Thoracic aorta (tissue), 2 donors: ENCODE measurements around the gene STON2. TPM values are rescaled to one million over a fixed set of nuclear protein-coding genes. Genes with fewer than 3 reads are reported as not detected.

Experiments
- ATAC-seq: fragments of 150-250 bp; one replicate; pipeline ENCODE4 v1.8.0; 2017; ENCODE audit warnings: low read depth; ENCODE audit not compliant: insufficient number of reproducible peaks, low FRiP score
- DNase-seq: peaks from one replicate; pipeline ENCODE4 v3.0.0-alpha.2; 2020; ENCODE audit warnings: low spot score
- H3K27ac ChIP-seq, 2 donors: fragments of 200-600 bp; sonication (generic); 1 replicate in 1 of 2; 2 replicates in 1 of 2; pipeline ENCODE4 v1.5.1; 2016; ENCODE audit warnings: mild to moderate bottlenecking in 2 of 2, moderate library complexity in 2 of 2
- H3K27me3 ChIP-seq: fragments of 200-600 bp; sonication (generic); replicated peaks from 2 replicates; pipeline ENCODE4 v1.6.0; 2016; ENCODE audit warnings: mild to moderate bottlenecking; ENCODE audit not compliant: insufficient read depth
- H3K36me3 ChIP-seq: fragments of 200-600 bp; sonication (generic); one replicate; pipeline ENCODE4 v1.5.1; 2016
- H3K4me1 ChIP-seq, 2 donors: fragments of 200-600 bp; sonication (generic); 1 replicate in 1 of 2; 2 replicates in 1 of 2; pipeline versions ENCODE4 v1.5.1 to v1.6.0; 2016; ENCODE audit warnings: low read depth in 2 of 2, mild to moderate bottlenecking in 1 of 2; ENCODE audit not compliant: control insufficient read depth in 1 of 2
- H3K4me3 ChIP-seq: fragments of 200-600 bp; sonication (generic); 2 replicates; pipeline ENCODE4 v1.5.1; 2016; ENCODE audit warnings: mild to moderate bottlenecking
- H3K9me3 ChIP-seq: fragments of 200-600 bp; sonication (generic); 2 replicates; pipeline ENCODE4 v1.5.1; 2016
- total RNA-seq, 2 donors: library from RNA; depleted of rRNA; stranded (reverse); fragments of >200 nt; gene quantifications; one replicate each; pipeline versions ENCODE4 v1.1.0 to v1.2.3, GENCODE V29; 2016
- TF ChIP-seq, protein P1 (sequence below): fragments of 200-600 bp; sonication (generic); IDR thresholded peaks from one replicate; pipeline ENCODE4 v1.5.1; 2019; ENCODE audit warnings: antibody characterized with exemption

The STON2 gene
- total RNA-seq, 2 donors from 2014 or later: 8.1 to 10.4 TPM

DNA sequence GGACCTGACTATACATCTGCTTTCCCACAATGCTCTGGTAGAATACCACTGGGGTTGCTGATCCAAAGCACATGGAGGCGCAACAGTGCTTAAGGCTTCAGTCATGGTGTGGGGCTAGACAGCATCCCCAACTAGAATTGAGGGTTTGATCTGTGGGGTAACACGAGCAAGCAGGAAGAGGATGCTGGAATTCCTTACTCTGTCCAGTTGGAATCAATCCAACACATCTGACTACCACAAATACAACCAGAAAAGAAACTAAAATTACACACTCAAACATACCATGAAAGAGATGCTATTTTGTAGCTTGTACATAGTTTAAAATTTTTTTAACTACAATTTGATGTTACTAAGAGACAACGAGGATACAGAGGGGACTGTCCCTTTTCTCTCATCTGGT is 138.9 kb downstream of the STON2 start:
- Histone ChIP-seq H3K4me1 (no peaks in the 10 kb centered on the region), H3K27ac (no peak overlapping the region), H3K36me3 (no peaks in the 10 kb centered on the region), H3K27me3 (no peaks in the 10 kb centered on the region), H3K4me3 (no peak overlapping the region), H3K9me3 (no peaks in the 10 kb centered on the region)
- DNase-seq: no peak
- ATAC-seq: no peak
- TF ChIP-seq, protein P1, sequence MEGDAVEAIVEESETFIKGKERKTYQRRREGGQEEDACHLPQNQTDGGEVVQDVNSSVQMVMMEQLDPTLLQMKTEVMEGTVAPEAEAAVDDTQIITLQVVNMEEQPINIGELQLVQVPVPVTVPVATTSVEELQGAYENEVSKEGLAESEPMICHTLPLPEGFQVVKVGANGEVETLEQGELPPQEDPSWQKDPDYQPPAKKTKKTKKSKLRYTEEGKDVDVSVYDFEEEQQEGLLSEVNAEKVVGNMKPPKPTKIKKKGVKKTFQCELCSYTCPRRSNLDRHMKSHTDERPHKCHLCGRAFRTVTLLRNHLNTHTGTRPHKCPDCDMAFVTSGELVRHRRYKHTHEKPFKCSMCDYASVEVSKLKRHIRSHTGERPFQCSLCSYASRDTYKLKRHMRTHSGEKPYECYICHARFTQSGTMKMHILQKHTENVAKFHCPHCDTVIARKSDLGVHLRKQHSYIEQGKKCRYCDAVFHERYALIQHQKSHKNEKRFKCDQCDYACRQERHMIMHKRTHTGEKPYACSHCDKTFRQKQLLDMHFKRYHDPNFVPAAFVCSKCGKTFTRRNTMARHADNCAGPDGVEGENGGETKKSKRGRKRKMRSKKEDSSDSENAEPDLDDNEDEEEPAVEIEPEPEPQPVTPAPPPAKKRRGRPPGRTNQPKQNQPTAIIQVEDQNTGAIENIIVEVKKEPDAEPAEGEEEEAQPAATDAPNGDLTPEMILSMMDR: no peak

DNA sequence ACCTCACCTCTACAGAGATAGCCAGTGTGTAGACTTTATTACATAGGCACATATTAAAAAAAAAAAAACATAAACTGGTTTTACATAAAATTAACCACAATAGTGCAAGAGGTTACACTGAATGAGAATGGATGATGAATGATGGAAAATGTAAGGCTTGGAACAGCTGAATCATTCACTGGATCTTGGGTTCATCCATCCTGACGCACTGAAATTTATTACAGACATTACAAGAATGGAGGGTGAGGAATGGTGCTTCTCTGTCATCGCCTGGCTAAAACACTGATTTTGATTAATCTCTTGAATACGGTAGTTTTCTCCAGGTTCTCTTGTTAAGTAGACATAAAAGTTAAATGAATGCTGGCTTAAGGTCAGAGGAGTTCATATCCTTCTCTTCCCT is 139.4 kb downstream of the STON2 start:
- Histone ChIP-seq H3K9me3 (no peaks in the 10 kb centered on the region), H3K4me3 (no peak overlapping the region), H3K4me1 (no peaks in the 10 kb centered on the region), H3K27ac (no peak overlapping the region), H3K36me3 (no peaks in the 10 kb centered on the region), H3K27me3 (no peaks in the 10 kb centered on the region)
- TF ChIP-seq, protein P1: no peak
- DNase-seq (no peak), ATAC-seq (no peak)

DNA sequence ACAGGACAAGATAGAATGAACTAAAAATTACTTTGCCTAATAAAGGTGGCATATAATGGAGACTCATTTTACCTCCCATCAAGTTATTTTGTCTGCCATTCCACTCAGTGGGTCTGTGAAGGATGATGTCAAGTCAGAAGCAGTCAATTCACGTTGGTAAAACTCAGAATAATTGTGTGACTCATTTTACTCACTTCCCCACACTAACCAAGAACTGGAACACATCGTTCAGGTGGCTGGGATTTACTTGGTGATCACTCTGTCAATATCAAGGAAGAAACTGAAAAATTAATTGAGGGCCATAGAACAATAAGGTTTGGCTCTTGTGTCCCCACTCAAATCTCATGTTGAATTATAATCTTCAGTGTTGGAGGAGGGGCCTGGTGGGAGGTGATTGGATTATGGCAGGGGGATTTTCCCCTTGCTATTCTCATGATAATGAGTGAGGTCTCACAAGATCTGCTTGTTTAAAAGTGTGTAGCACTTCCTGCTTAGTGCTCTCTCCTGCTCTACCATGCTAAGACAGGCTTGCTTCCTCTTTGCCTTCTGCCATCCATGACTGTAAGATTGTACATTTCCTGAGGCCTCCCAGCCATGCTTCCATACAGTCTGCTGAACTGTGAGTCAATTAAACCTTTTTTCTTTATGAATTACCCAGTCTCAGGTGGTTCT is 143.7 kb downstream of the STON2 start:
- Histone ChIP-seq H3K4me3 (no peak overlapping the region), H3K27me3 (no peaks in the 10 kb centered on the region), H3K36me3 (no peaks in the 10 kb centered on the region), H3K27ac (no peak overlapping the region), H3K9me3 (no peaks in the 10 kb centered on the region), H3K4me1 (no peaks in the 10 kb centered on the region)
- ATAC-seq (no peak), DNase-seq (no peak)
- TF ChIP-seq, protein P1: no peak

DNA sequence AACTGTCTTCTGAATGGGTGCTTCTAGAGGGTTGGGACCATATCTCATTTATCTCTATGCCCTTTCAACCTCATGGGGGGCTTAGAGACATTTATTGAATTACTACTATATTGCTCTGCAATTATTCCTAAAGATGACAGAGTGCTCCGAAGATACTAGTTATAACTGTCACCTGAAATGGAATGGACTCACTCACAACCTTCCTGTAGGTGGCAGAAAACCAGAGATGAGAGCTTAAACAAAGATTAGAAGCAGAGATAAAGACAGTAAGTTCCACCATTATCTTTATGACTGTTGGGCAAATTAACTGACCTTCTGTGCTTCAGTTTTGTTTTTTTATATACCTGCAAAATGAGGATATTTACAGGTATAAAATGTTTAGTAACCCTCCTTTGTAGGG is 147.8 kb downstream of the STON2 start:
- Histone ChIP-seq H3K4me1 (no peaks in the 10 kb centered on the region), H3K36me3 (no peaks in the 10 kb centered on the region), H3K27me3 (no peaks in the 10 kb centered on the region), H3K27ac (no peak overlapping the region), H3K4me3 (no peak overlapping the region), H3K9me3 (no peaks in the 10 kb centered on the region)
- no peak for DNase-seq
- no peak for ATAC-seq
- TF ChIP-seq, protein P1: no peak

DNA sequence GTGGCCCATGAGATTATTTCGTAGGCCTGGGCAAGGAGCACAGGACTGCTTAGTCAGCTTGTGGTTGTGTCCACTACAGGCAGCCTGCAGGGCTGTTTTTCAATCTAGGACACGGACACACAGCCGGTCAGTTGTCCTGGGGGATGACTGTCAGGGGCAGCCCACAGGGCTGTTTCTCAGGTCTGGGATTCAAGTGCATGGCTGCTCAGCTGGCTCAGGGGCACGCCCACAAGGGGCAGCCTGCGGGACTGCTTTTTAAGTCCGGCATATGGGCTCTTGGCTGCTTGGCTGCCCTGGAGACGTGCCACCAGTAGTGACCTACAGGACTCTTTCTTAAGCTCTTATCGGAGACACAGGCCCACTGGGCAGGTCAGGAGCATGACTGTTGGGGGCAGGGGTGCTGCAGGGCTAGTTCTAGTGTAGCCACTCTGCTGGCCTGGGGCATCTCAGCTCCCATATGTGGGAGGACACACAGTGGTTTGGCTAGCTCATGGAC is 152.8 kb downstream of the STON2 start:
- DNase-seq (no peak), ATAC-seq (no peak)
- Histone ChIP-seq H3K27me3 (no peaks in the 10 kb centered on the region), H3K4me3 (no peak overlapping the region), H3K36me3 (no peaks in the 10 kb centered on the region), H3K9me3 (no peaks in the 10 kb centered on the region), H3K27ac (no peak overlapping the region), H3K4me1 (no peaks in the 10 kb centered on the region)
- TF ChIP-seq, protein P1: no peak
